Activated gamma-delta T cell (primary cell): ENCODE data around the gene LUC7L3.

ENCODE experiments used
- DNase-seq: peaks from one replicate; lab custom pipeline; 2025; lab: John Stamatoyannopoulos, UW

Gene LUC7L3

DNA sequence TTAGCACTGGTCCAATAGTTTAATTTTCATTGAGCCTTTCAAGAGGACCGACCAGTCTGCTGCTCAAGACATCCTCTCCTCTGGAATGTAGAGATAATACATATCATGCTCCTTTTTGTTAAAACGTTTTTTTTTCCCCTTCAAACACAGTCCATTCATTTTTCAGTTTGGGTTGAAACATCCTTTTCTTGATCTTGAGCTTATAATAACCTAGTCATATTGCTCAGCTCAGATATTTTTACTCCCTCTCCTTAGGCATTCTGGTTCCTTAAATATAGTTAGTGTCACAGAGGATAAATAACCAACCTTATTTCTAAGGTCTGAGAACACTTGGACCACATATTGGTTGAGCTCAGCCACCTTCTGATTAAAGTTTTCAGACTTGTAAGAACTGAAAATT is 35.1 kb downstream of the LUC7L3 start:
- no peak for DNase-seq

DNA sequence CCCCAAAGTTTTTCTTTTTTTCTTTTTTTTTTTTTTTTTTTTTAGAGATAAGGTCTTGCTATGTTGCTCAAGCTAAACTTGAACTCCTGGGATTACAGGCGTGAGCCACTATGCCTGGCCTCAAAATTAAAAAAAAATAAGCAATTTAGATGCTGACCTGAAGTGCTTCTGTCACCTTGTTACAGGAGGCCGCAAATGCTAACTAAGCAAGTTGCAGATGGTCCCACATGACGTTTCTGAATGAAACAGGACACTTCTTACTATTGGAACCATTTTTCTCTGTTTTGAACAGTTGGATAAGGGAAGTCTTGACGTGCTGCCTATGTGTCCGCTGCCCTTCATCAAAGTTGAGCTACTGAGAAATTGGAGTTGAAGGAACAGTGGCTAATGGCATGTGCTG is 39.1 kb downstream of the LUC7L3 start:
- DNase-seq, result no peak

DNA sequence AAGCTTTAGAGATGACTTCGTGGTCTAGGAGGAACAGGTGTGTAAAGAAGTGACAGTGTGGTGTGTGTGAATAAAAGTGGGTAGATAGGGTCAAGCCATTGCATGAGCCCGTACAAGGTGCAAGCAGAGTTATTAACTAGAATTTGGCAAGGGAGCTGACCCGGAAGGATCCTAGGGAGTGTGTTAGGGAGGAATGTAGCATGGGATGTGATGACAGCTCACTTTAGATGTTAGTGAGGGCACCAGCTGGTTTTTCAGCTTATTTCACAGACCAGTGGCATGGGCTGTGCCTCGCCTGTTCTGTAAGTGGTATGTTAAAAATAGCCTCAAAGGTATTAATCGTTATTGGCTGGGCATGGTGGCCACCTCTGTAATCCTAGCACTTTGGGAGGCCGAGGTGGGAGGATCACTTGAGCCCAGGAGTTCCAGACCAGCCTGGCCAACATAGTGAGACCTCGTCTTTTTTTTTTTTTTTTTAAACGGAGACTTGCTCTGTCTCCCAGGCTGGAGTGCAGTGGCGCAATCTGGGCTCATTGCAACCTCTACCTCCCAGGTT is 39.7 kb downstream of the LUC7L3 start:
- no peak for DNase-seq

DNA sequence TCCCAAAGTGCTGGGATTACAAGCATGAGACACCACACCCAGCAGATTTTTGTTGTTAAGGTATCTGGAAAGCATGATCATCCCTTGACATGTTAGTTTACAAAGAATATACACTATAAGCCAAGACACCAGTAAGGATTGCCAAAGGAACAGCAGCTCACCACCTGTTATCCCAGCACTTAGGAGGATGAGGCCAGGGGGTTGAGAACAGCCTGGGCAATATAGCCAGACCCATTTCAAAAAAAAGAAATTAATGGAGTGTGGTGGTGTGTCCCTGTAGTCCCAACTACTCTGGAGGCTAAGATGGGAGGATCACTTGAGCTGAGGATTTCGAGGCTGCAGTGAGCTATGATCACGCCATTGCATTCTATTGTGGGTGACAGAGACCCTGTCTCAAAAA is 42.8 kb downstream of the LUC7L3 start:
- DNase-seq, result no peak

DNA sequence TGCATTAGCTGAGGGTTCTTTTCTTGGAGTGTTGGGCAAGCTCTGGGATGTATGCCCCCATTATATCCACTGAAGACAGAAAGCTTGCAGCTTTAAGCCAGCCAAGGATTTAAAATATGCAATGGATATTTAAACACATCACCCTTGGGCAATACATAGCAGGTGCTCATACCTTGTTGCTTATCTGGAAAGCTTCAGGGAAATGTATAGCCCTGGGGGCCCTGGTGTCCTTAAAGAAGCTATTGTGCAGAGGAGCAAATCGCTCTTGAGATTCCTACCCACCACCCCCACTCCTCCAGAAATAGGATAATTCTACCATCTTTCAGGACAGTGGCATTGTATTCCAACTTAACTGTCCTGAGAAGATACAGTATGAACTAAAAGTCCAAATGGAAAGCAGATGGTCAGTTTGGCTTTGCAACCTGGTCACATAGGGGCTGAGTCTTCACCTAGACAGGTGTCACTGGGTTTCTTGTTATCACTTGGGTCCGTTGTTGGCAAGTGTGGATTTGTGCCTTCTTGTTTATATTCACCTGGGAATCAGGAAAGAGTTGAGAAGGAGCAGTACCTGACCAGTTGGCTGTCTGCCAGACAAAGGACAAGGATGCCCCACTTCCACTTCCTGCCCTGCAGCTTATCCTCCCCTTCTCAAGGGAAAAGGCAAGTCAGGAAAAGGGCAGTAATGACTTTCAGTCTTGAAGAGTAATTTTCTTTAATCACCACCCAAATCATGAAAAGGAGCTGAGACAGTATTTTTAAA is 44.5 kb downstream of the LUC7L3 start:
- no peak for DNase-seq

DNA sequence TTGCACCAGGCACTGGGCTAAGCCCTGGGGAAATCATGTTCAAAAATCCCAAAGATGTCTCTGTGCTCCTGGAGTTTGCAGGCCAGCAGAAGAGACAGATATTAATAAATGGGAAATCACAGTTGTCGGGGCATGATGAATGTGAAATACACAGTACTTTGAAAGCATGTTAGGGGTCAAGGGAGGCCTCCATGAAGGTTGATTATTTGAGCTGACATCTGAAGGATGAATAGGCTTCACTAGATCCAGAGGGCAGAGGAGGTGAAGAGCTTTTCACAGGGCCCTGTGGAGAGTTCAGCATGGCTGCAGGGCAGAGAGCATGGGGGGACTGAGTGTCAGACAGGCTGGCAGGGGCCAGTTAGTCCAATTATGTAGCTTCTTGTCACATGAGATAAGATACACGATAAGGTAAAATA is 45.3 kb downstream of the LUC7L3 start:
- DNase-seq, result no peak

DNA sequence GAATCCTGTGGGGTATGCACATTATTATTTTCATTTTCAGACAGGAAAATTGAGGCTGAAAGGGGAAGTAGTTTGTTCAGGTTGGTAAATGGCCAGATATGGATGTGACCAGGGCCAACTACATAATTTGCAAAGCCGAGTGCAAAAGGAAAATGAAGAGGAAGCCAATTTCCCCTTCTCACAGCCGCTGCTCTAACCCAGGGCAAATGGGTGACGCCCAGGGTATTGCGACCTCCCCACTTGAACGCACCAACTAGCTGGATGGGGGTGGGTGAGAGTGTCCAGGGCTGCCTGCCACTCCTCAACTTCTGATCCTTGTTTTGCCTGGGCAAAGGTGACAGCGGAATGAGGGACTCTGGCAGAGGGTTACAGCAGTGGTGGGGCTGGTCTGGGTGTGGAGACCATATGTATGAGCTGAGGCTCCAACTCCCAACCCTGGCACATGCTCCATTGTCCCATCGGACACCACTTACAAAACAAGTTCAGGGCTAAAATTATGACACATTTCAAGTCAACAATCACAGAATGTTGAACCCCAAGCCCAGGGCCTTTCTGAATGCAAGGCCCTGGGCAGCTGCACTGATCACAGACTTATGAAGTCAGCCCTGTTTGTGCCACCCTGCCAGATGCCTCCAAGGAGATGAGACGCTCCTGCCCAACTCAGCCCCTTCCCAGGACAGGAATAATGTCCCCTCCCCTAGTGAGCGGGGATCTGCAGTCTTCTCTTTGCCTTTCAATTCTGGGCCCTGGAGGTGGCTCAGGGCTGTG is 46.2 kb downstream of the LUC7L3 start:
- DNase-seq, result no peak

DNA sequence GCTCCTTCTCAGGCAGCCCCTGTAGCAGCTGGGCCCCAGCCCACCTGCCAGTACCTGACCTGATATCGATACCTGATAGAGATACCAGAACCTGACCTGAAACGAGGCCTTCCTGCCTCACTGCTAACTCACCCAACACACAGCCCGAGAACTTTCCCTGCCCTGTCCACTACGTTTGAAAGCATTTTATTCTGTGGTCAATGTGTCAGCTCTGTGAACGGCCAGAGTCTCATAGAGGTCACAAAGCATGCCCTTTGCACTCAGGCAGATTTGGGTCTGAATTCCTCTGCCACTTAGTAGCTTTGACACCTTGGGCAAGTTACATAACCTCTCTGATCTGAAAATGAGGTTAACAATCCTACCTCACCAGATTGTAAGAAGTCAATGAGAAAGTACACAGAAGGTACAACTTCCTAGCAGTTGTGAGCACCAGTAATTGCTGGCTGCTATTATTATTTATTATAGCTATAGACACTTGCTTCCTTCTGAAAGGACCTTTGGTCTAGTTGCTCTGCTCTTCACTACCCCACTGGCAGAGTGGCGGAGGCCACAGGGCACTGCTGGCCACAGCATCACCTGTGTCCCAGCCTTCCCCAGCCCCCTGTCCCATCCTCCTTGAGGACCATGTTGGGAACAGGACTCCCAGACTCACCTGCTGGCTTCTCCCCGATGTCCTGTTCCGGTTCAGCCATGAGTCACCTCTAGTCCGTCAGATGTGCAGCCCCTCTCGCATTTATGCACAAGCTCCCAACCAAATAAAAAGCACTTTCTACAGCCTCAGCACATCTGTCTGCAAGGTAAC is 47.0 kb downstream of the LUC7L3 start:
- no peak for DNase-seq

DNA sequence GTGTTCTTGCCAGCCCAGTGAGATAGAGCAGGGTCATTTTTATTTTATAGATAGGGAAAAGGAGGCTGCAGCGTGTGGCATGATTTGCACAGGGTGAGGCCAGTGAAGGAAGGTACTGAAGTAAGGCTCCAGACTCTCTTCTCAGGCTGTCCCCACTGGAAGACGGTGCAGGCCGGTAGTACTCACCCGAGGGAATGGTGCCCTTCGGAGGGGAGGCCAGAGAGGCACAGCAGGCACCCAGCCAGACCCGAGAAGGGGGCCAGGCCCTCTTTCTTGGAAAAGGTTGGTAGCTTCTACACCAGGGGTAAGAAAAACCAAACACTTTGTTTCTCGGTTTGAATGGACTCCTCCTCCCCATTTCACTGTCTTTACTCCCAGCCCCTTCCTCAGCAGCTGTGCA is 47.6 kb downstream of the LUC7L3 start:
- no peak for DNase-seq

DNA sequence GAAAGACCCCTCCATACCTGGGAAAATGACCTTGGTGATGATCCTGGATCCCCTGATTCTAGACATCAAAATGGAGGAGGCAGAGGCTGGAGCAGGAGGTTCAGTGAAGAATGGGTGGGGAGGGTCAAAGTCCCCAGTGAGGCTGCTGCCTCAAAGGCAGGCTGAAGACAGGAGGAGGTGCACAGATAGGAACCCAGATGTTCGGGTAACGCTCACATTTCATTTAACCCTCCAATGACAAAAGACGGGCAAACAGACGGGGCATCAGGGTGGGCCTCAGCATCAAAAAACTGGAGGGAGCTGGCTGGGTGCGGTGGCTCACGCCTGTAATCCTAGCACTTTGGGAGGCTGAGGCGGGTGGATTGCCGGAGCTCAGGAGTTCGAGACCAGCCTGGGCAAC is 48.0 kb downstream of the LUC7L3 start, which contains the start of gene ANKRD40CL:
TSS of gene ANKRD40CL (minus strand) at position 73 of the 400 bp plus-strand sequence. CDS start 605 bp downstream, outside the sequence.
- no peak for DNase-seq

DNA sequence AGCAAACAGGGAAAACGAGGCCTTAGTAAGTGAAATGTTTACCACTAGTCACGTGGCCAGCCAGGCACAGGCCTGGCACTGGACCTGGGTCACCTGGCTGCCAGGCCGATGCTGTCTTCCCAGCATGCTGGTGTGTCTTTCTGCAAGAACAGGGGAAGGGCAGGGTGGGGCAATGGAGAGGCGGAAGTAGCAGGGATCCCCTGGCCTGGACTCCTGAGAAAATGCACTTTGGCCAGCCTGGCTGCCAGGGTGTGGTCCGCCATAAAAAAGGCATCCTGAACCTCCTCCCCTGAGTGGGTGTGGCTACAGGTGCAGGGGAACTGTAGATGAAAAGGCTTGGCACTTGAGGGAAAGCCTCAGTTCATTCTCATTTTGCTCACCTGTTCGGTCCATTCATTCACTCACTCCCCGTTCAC is 49.0 kb downstream of the LUC7L3 start:
- DNase-seq, result no peak

DNA sequence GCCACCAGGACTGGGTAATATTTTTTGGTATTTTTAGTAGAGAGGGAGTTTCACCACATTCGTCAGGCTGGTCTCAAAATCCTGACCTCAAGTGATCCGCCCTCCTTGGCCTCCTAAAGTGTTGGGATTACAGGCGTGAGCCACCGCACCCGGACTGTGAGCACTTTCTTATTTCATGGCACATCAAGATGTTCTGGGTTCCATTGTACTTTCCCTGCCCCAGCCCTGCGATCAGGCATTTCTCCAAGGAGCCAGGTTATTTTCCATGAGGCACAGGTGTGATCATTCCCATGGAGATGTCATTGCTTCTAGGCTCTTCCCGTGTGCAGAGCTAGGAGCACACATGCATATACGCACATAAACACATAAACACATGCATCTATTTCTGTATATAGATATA is 50.5 kb downstream of the LUC7L3 start:
- no peak for DNase-seq

DNA sequence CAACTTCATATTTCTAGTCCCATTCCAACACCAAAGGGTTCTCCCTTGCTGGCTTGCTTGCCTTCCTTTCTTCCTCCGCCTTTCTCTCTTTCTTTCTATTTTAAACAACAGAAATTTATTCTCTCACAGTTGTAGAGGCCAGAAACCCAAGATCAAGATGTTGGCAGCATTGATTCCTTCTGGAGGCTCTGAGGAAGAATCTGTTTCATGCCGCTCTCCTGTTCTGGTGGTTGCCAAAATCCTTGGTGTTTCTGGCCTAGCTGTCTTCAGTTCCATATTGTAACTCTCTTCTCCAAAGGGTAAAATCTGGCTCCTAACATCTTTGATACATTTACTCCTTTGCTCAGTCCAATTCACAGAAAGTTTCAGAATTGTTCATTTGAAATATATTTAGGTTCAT is 50.9 kb downstream of the LUC7L3 start:
- no peak for DNase-seq

DNA sequence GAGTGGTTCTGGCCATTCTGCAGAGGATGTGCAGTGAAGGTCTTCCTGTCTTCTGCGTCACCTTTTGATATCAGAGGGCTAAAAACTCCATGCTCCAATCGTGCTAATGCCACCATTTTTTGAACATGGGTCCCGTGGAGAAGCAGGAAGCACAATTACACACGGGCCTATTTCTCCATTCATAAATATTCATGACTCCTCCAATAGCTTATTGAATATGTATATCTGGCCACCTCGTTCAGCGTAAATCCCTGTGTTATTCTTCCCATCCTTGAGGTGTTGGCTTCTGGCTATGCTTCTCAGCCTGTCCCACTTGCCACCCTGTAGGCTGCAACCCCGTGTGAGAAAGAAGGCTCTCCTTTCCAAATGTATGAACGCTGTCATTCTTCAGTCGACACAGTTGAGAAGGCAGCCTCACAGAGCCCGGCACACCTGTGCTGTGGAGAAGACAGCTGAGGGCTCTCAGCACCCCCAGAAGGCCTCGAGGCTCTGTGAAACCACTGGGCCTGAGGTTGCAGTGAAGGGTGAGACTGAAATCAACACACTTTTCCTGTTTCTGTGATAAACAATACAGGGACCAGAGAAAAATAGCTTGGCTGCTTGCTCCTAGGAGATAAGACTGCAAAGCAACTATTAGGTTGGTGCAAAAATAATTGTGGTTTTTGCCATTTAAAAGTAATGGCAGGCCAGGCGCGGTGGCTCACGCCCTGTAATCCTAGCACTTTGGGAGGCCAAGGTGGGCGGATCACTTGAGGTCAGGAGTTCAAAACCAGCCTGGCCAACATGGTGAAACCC is 52.8 kb downstream of the LUC7L3 start:
- no peak for DNase-seq

DNA sequence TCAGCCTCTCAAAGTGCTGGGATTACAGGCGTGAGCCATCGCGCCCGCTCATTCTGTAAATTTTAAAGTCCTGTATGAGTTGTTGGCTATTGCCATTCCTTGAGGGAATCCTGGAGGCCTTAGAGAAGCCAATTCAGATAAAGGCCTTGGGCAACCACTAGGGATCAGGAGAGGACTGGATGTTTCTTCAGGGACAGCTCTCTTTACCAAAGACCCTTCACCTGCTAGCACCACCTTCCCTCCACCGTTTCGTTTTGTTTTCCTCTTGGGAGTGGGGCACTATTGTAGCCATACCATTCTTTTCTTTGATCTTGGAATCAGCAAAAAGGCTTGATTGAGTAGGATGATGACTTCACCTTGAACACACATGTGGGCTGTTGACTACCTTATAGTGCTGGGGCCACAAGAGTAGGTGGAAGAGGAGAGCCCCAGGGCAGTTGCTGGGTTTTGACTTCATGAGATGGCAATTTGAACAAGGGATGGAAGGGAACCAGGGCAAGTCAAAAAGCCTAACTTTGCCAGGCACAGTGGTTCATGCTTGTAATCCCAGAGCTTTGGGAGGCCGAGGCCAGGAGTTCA is 54.9 kb downstream of the LUC7L3 start:
- DNase-seq, result no peak

DNA sequence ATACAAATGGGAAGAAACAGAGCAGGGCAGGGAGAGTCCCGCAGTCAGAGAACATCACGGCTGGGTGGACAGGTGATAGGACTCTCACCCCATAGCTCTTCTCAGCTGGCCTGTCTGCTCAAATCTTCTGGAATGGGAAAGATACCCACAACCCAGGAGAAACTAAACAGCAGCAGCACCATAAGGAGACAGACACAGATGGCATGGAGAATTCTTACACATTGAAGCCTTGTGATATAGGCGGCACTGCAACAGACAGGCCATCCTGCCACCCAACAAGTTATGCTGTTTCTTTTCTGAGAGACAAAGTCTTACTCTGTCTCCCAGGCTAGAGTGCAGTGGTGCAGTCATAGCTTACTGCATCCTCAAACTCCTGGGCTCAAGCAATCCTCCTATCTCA is 56.5 kb downstream of the LUC7L3 start:
- DNase-seq, result no peak

DNA sequence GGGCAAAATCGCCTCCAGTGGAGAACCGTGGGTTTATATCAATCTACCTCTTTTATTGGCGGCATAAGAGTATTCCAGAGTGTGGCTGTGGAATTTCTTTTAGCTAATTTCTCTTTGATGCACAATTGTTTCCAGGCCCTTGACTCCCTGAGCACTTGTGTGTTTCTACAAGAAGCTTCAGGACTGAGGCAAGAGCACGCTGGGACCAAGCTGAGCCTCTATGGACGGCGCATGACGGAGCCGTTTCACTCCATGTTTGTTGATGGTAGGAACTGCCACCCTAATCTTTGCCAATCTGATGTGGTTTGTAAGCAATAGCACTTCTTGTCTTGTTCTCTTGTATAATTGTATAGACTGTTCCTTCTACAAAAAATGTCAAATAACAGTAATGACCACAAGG is 59.1 kb downstream of the LUC7L3 start:
- DNase-seq, result no peak

DNA sequence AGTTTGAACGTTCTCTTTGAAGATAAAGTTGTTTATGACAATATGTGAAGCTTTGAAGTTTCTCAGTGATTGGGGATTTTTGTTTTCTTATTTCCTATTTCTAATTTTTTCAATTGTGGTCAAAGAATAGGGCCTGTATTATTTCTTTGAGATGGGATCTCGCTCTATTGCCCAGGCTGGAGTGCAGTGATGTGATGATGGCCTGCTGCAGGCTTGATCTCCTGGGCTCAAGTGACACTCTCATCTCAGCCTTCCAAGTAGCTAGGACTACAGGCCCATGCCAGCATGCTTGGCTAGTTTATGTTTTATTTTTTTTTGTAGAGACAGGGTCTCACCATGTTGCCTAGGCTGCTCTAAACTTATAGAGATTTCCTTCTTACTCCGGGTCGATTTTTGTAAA is 59.6 kb downstream of the LUC7L3 start:
- DNase-seq, result no peak

DNA sequence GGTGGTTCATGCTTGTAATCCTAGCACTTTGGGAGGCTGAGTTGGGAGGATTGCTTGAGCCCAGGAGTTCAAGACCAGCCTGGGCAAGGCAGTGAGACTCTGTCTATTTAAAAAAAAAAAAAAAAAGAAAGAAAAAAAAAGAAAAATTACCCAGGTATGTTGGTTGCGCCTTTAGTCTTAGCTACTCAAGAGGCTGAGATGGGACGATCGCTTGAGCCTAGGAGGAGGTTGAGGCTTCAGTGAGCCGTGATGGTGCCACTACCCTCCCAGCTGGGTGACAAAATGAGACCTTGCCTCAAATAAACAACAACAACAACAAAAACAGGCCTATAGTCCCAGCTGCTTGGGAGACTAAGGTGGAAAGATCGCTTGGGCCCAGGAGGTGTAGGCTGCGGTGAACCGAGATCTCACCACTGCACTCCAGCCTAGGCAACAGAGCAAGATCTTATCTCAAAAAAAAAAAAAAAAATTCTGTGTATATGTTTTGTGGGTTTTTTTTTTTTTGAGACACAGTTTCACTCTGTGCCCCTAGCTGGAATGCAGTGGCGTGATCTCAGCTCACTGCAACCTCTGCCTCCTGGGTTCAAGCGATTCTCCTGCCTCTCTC is 60.4 kb downstream of the LUC7L3 start:
- DNase-seq, result no peak

DNA sequence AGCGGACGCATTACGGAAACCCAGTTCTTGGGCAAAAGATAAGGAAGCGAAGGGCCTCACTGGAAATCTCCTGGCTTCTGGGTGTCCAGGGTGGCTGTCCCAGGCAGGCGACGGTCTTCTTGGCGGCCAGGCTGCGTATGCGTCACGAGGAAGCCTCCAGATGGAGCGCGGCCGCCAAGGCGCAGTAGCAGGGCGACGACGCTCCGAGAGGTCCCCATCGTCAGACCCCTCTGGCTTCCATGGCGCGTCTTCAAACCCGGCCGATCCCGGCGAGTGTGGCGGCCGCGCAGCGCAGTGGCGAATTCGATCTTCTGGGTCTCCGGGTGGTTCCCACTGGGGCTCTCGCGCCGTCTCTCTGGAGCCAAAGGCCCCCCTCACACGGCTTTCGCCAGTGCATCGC is 61.8 kb downstream of the LUC7L3 start:
- no peak for DNase-seq
